ENCODE results near the gene BRSK2. TPM values are rescaled to one million over a fixed set of nuclear protein-coding genes. Genes with fewer than 3 reads are reported as not detected.

BRSK2 gene
- total and polyA plus RNA-seq, 9 of the 15 experiments (the other 6 are each of a cell fraction or from before 2014, with no cell fraction given) = 0.06 to 0.52 (median 0.18) TPM; not detected in 5

GRCh38 chr11:1503708-1504104 lies 114.0 kb downstream of the BRSK2 start:
- ATAC-seq (no peak), FAIRE-seq (no peak), DNase-seq (ENCODE audit: extremely low read depth in 1 of 4, low spot score in 3 of 4) (no peak)
- intact Hi-C loops (cut with micrococcal nuclease) = no loop called here
- Histone ChIP-seq H3K9ac (ENCODE audit: insufficient read depth in 1 of 2, low read depth in 2 of 2, low read length in 2 of 2) (no peak overlapping the region; a peak in 1 of 4 replicates), H3K36me3 (ENCODE audit: control insufficient read depth, insufficient read depth, low read length) (no peaks in the 10 kb centered on the region), H3K27me3 (ENCODE audit: control insufficient read depth in 2 of 2, insufficient read depth in 2 of 2, low read length in 2 of 2) (no peaks in the 10 kb centered on the region), H3K4me3 (no peak overlapping the region), H3K4me1 (replicated peaks in 1 of 2; ENCODE audit: control insufficient read depth in 2 of 2, insufficient read depth in 2 of 2, low read length in 2 of 2) (peaks cover 0 to 27% of the 10 kb centered on the region in 2 experiments; a peak in 2 of 5 replicates), H4K20me1 (replicated peaks; ENCODE audit: control insufficient read depth, insufficient read depth, low read length) (peaks cover 22% of the 10 kb centered on the region), H3K9me1 (ENCODE audit: control insufficient read depth, insufficient read depth, low read length) (no peaks in the 10 kb centered on the region), H3K4me2 (ENCODE audit: insufficient read depth, low read length) (no peak overlapping the region), H3K27ac (ENCODE audit: extremely low read depth, low read depth, low read length) (no peak overlapping the region), H3K79me2 (ENCODE audit: control insufficient read depth, insufficient read depth, low read length) (no peaks in the 10 kb centered on the region; the same call in 1 of the 3 replicates), H2AFZ (ENCODE audit: low read depth, low read length) (no peak overlapping the region), H3K9me3 (replicated peaks; ENCODE audit: control insufficient read depth, insufficient read depth, low read depth, low read length) (0 out of 2 replicates have a peak, but pooled peaks cover 7% of the 10 kb centered on the region)
- TF ChIP-seq CCAR2 (IDR thresholded peaks at IDR 0.05; ENCODE audit: low read depth, low read length) = no peak
- TF ChIP-seq LARP7 (IDR thresholded peaks at IDR 0.05) = no peak
- in situ Hi-C loops (cut with MboI) = no loop called here
- no TSS peak for BruUV-seq (replicated peaks)
- 86% methylated on average over 13 of the region's 14 CpGs for WGBS (ENCODE audit: insufficient coverage, low coverage, missing lambda C conversion rate)
- ChIA-PET POLR2A (interaction anchor here (0.6 kb wide), 1 partner anchor 45 kb away, joined by 3 read pairs; no protein-coding TSS in a partner anchor), CTCF (ENCODE audit: low intra/inter-chr PET ratio) (no interaction called here)

- in situ Hi-C loops (cut with MboI) (no loop called here), intact Hi-C loops (cut with micrococcal nuclease) (no loop called here)
- Histone ChIP-seq H3K27me3 (ENCODE audit: control insufficient read depth in 2 of 2, insufficient read depth in 2 of 2, low read length in 2 of 2) (no peaks in the 10 kb centered on the region), H3K27ac (ENCODE audit: extremely low read depth, low read depth, low read length) (no peak overlapping the region), H2AFZ (ENCODE audit: low read depth, low read length) (no peak overlapping the region), H3K79me2 (ENCODE audit: control insufficient read depth, insufficient read depth, low read length) (no peaks in the 10 kb centered on the region; the same call in 1 of the 3 replicates), H3K9me3 (replicated peaks; ENCODE audit: control insufficient read depth, insufficient read depth, low read depth, low read length) (0 out of 2 replicates have a peak, but pooled peaks cover 7% of the 10 kb centered on the region), H4K20me1 (replicated peaks; ENCODE audit: control insufficient read depth, insufficient read depth, low read length) (peaks cover 26% of the 10 kb centered on the region), H3K9ac (ENCODE audit: insufficient read depth in 1 of 2, low read depth in 2 of 2, low read length in 2 of 2) (no peak overlapping the region), H3K4me3 (no peak overlapping the region), H3K9me1 (ENCODE audit: control insufficient read depth, insufficient read depth, low read length) (no peaks in the 10 kb centered on the region), H3K4me2 (ENCODE audit: insufficient read depth, low read length) (no peak overlapping the region), H3K4me1 (replicated peaks in 1 of 2; ENCODE audit: control insufficient read depth in 2 of 2, insufficient read depth in 2 of 2, low read length in 2 of 2) (peaks cover 0 to 29% of the 10 kb centered on the region in 2 experiments; a peak in 2 of 5 replicates), H3K36me3 (ENCODE audit: control insufficient read depth, insufficient read depth, low read length) (no peaks in the 10 kb centered on the region)
- CTCF ChIA-PET (ENCODE audit: low intra/inter-chr PET ratio) = no interaction called here
- FAIRE-seq (no peak), ATAC-seq (no peak), DNase-seq (ENCODE audit: extremely low read depth in 1 of 4, low spot score in 3 of 4) (no peak)
- 68% methylated on average over 8 of the region's 9 CpGs for WGBS (ENCODE audit: insufficient coverage, low coverage, missing lambda C conversion rate)
- no TSS peak for BruUV-seq (replicated peaks)
- TF ChIP-seq ZNF699 (CRISPR knock-in tag; IDR thresholded peaks at IDR 0.05; ENCODE audit: insufficient replicate concordance) = no peak
- TF ChIP-seq GATAD2B (IDR thresholded peaks at IDR 0.05; ENCODE audit: borderline replicate concordance) = no peak
- TF ChIP-seq ZNF583 (CRISPR knock-in tag; IDR thresholded peaks at IDR 0.05) = no peak
- TF ChIP-seq RUNX1 (IDR thresholded peaks at IDR 0.05; ENCODE audit: low read depth) = no peak
- no peak for TF ChIP-seq MAFK (IDR thresholded peaks at IDR 0.05; ENCODE audit: low read length)
- no peak for TF ChIP-seq OTX1 (CRISPR knock-in tag; IDR thresholded peaks at IDR 0.05)
- TF ChIP-seq ZNF354B (CRISPR knock-in tag; IDR thresholded peaks at IDR 0.05) = no peak
- no peak for TF ChIP-seq SIRT6 (IDR thresholded peaks at IDR 0.05; ENCODE audit: low read depth, low read length)
- TF ChIP-seq, protein P1, sequence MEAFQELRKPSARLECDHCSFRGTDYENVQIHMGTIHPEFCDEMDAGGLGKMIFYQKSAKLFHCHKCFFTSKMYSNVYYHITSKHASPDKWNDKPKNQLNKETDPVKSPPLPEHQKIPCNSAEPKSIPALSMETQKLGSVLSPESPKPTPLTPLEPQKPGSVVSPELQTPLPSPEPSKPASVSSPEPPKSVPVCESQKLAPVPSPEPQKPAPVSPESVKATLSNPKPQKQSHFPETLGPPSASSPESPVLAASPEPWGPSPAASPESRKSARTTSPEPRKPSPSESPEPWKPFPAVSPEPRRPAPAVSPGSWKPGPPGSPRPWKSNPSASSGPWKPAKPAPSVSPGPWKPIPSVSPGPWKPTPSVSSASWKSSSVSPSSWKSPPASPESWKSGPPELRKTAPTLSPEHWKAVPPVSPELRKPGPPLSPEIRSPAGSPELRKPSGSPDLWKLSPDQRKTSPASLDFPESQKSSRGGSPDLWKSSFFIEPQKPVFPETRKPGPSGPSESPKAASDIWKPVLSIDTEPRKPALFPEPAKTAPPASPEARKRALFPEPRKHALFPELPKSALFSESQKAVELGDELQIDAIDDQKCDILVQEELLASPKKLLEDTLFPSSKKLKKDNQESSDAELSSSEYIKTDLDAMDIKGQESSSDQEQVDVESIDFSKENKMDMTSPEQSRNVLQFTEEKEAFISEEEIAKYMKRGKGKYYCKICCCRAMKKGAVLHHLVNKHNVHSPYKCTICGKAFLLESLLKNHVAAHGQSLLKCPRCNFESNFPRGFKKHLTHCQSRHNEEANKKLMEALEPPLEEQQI (IDR thresholded peaks at IDR 0.05) = no peak
- no peak for TF ChIP-seq MAZ (CRISPR knock-in tag; conservative IDR thresholded peaks at IDR 0.05 in 1 of 2, IDR thresholded peaks at IDR 0.05 in 1 of 2)
- TF ChIP-seq DPF2 (IDR thresholded peaks at IDR 0.05) = no peak
- TF ChIP-seq MAFF (IDR thresholded peaks at IDR 0.05; ENCODE audit: low read length) = no peak
- TF ChIP-seq SMC3 (conservative IDR thresholded peaks at IDR 0.05; ENCODE audit: insufficient read depth, low read depth, low read length) = no peak
- no peak for TF ChIP-seq ZEB2 (IDR thresholded peaks at IDR 0.05)
- TF ChIP-seq HDGF (IDR thresholded peaks at IDR 0.05) = no peak
- POLR2A ChIA-PET = interaction anchor here (0.6 kb wide), 1 partner anchor 290 kb away, joined by 3 read pairs; no protein-coding TSS in a partner anchor
These were observed 114.4 kb downstream of the BRSK2 start for GRCh38 chr11:1504138-1504537.

Measured in K562 (cell line).